Epithelial cell of proximal tubule (primary cell): ENCODE data around the gene FSCN2. TPM values are rescaled to one million over a fixed set of nuclear protein-coding genes. Genes with fewer than 3 reads are reported as not detected.

Source experiments
- DNase-seq: peaks from one replicate; pipeline ENCODE4 v3.0.0-alpha.2; 2011; ENCODE audit warnings: low read depth
- H3K4me3 ChIP-seq: 2 replicates; pipeline ENCODE4 v1.5.1; 2011; ENCODE audit warnings: low read depth, mild to moderate bottlenecking, low read length
- total RNA-seq: library from RNA; depleted of rRNA; stranded (reverse); fragments of >200 nt; gene quantifications from 2 replicates; pipeline ENCODE4 v1.2.3, GENCODE V29; 2015
- TF ChIP-seq, protein P1 (sequence below): conservative IDR thresholded peaks from 2 replicates; pipeline ENCODE4 v1.5.1; 2012; ENCODE audit warnings: low read depth, mild to moderate bottlenecking, low read length

Gene FSCN2
- total RNA-seq, 1 donor from 2014 or later = not detected

DNA sequence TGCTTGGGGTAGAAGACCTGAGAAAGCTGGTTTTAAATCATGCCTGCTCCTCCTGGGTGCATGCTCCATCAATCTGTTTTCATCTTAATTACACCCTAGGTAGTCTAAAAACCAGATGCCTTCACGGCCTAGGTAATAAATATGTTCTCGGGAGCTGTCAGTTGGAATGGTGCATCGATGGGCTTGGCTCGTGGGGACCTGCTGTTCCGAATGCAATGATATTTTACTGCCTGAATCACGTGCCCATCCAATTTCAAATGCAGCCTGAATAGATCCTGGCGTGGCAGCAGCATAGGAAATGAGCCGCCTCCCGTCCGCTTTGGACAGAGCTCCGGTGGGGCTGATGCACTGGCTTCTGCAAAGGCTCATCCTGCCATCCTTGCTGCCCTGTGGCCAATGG, 42.8 kb downstream of the FSCN2 start:
- no peak for DNase-seq
- no peak overlapping the region for H3K4me3 ChIP-seq
- TF ChIP-seq, protein P1, sequence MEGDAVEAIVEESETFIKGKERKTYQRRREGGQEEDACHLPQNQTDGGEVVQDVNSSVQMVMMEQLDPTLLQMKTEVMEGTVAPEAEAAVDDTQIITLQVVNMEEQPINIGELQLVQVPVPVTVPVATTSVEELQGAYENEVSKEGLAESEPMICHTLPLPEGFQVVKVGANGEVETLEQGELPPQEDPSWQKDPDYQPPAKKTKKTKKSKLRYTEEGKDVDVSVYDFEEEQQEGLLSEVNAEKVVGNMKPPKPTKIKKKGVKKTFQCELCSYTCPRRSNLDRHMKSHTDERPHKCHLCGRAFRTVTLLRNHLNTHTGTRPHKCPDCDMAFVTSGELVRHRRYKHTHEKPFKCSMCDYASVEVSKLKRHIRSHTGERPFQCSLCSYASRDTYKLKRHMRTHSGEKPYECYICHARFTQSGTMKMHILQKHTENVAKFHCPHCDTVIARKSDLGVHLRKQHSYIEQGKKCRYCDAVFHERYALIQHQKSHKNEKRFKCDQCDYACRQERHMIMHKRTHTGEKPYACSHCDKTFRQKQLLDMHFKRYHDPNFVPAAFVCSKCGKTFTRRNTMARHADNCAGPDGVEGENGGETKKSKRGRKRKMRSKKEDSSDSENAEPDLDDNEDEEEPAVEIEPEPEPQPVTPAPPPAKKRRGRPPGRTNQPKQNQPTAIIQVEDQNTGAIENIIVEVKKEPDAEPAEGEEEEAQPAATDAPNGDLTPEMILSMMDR = no peak

- TF ChIP-seq, protein P1 = no peak
- no peak for DNase-seq
- H3K4me3 ChIP-seq = no peak overlapping the region
These were observed 44.5 kb downstream of the FSCN2 start for GRCh38 chr17:81572563-81573168.

GRCh38 chr17:81573794-81574642, 45.8 kb downstream of the FSCN2 start:
- no peak for DNase-seq
- H3K4me3 ChIP-seq = no peak overlapping the region
- TF ChIP-seq, protein P1 = no peak

- TF ChIP-seq, protein P1 = no peak
- no peak for DNase-seq
- no peak overlapping the region for H3K4me3 ChIP-seq
These were observed 46.4 kb downstream of the FSCN2 start for GRCh38 chr17:81574643-81574956.

DNA sequence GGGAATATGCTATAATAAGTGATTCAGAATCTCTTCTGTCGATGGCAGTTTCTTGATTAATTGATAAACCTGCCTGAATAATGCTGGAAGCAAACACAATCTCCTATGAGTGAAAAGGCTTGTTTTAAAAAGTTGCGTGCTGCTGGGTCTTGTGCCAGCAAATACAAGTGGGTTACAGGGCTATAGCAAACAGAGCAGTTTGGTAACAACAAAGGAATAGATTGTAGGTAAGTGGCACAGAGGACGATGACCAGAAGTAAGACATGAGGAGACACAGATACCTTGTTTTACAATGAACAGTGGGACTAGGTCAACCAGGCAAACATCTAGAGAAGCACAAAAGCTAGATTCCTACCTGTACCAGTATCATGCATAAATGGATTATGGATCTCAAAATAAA, 47.7 kb downstream of the FSCN2 start:
- no peak overlapping the region for H3K4me3 ChIP-seq
- DNase-seq = no peak
- TF ChIP-seq, protein P1 = no peak

DNA sequence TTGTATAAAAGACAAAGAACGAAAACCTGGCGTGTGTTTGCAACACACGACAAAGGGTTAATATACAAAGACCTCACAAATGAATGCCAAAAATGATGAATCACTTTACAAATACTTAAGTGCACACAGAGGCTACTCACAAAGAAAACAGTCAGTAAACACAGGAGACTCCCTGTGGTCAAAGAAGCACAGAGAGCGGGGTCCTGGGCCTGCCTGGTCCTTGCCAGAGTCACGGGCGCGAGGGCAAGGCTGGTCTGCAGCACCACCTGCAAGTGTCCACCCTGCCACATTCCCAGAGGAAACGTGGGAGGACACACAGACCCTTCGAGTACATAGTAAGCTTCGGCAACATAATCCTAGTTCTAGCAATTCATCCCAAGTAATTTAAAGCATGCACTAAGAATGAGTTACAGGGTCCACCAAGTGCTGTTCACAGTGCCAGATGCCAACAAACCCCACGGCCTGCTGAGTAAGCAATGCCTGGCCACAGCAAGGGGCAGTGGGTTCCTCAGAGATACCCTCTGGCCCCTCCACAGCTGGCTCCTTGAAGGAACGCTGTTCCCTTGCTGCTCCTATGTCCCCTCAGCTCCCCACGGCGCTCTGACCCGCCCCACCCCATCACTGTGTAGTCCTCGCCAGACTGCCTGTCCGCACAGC, 48.6 kb downstream of the FSCN2 start:
- no peak for DNase-seq
- TF ChIP-seq, protein P1 = no peak
- H3K4me3 ChIP-seq = no peak overlapping the region
